Mesenchymal stem cell (in vitro differentiated cells and primary cell): ENCODE data around the gene USP50.
A peak's percentile ranks its signal among the peaks of the same experiment; 100 is the strongest.

Source experiments
- DNase-seq: peaks from one replicate; pipeline ENCODE4 v3.0.0-alpha.2; 2013
- H2AFZ ChIP-seq: one replicate; pipeline ENCODE4 v1.6.1; 2013; ENCODE audit warnings: low read depth, mild to moderate bottlenecking, control low read depth, inconsistent platforms, low read length, moderate library complexity
- H2AK5ac ChIP-seq: 2 replicates; pipeline ENCODE4 v1.6.1; 2013; ENCODE audit warnings: low read length, moderate library complexity, mild to moderate bottlenecking, inconsistent platforms; ENCODE audit not compliant: severe bottlenecking
- H2BK120ac ChIP-seq: one replicate; pipeline ENCODE4 v1.6.1; 2013; ENCODE audit warnings: low read depth, mild to moderate bottlenecking, inconsistent platforms, low read length, moderate library complexity
- H2BK12ac ChIP-seq, 2 experiments: one replicate each; pipeline ENCODE4 v1.6.1; 2013; ENCODE audit warnings: inconsistent platforms in 2 of 2, low read length in 2 of 2, mild to moderate bottlenecking in 2 of 2, moderate library complexity in 2 of 2, control low read depth in 1 of 2
- H2BK15ac ChIP-seq: one replicate; pipeline ENCODE4 v1.6.1; 2013; ENCODE audit warnings: mild to moderate bottlenecking, low read depth, inconsistent platforms; ENCODE audit not compliant: poor library complexity, severe bottlenecking
- H2BK5ac ChIP-seq: 2 replicates; pipeline ENCODE4 v1.6.1; 2013; ENCODE audit warnings: low read depth, mild to moderate bottlenecking, low read length, control low read depth, inconsistent platforms; ENCODE audit not compliant: poor library complexity, severe bottlenecking
- H3K14ac ChIP-seq, 2 experiments: one replicate each; pipeline ENCODE4 v1.6.1; 2013; ENCODE audit warnings: inconsistent platforms in 2 of 2, low read length in 2 of 2, control low read depth in 1 of 2, mild to moderate bottlenecking in 1 of 2, moderate library complexity in 1 of 2
- H3K18ac ChIP-seq, 2 experiments: one replicate each; pipeline ENCODE4 v1.6.1; 2013; ENCODE audit warnings: inconsistent platforms in 2 of 2, low read length in 2 of 2, control low read depth in 1 of 2, low read depth in 1 of 2, mild to moderate bottlenecking in 1 of 2
- H3K23ac ChIP-seq, 2 experiments: one replicate each; pipeline ENCODE4 v1.6.1; 2013; ENCODE audit warnings: inconsistent platforms in 2 of 2, low read length in 2 of 2, mild to moderate bottlenecking in 2 of 2, moderate library complexity in 2 of 2, control low read depth in 1 of 2
- H3K27ac ChIP-seq: 2 replicates; pipeline ENCODE4 v1.5.1; 2013; ENCODE audit warnings: mild to moderate bottlenecking, moderate library complexity, low read length, control low read depth, inconsistent platforms; ENCODE audit not compliant: poor library complexity, severe bottlenecking
- H3K27me3 ChIP-seq, 2 experiments: 2 replicates each; pipeline versions ENCODE4 v1.6.1 to v1.7.0; 2013; ENCODE audit warnings: low read length in 2 of 2, mild to moderate bottlenecking in 2 of 2, moderate library complexity in 2 of 2, control low read depth in 1 of 2, inconsistent platforms in 1 of 2; ENCODE audit not compliant: control insufficient read depth in 1 of 2, insufficient read depth in 1 of 2
- H3K36me3 ChIP-seq, 2 experiments: 2 replicates each; pipeline versions ENCODE4 v1.6.1 to v1.7.0; 2013; ENCODE audit warnings: low read length in 2 of 2, control low read depth in 1 of 2, inconsistent platforms in 1 of 2, low read depth in 1 of 2, mild to moderate bottlenecking in 1 of 2; ENCODE audit not compliant: insufficient read depth in 2 of 2, control insufficient read depth in 1 of 2
- H3K4ac ChIP-seq, 2 experiments: one replicate each; pipeline ENCODE4 v1.6.1; 2013; ENCODE audit warnings: inconsistent platforms in 2 of 2, low read length in 2 of 2, mild to moderate bottlenecking in 2 of 2, moderate library complexity in 2 of 2, control low read depth in 1 of 2, low read depth in 1 of 2
- H3K4me1 ChIP-seq: 2 replicates; pipeline ENCODE4 v1.6.1; 2013; ENCODE audit warnings: low read depth, low read length, control low read depth; ENCODE audit not compliant: control insufficient read depth, insufficient read depth
- H3K4me2 ChIP-seq: 2 replicates; pipeline ENCODE4 v1.6.1; 2013; ENCODE audit warnings: low read length, mild to moderate bottlenecking, inconsistent platforms; ENCODE audit not compliant: poor library complexity, severe bottlenecking
- H3K4me3 ChIP-seq, 2 experiments: 2 replicates each; pipeline versions ENCODE4 v1.5.1 to v1.7.0; 2013; ENCODE audit warnings: low read length in 2 of 2, mild to moderate bottlenecking in 2 of 2, control low read depth in 1 of 2, low read depth in 1 of 2; ENCODE audit not compliant: insufficient read depth in 1 of 2
- H3K79me1 ChIP-seq: replicated peaks from 2 replicates; pipeline ENCODE4 v1.6.1; 2013; ENCODE audit warnings: mild to moderate bottlenecking, control low read depth, low read length, inconsistent platforms; ENCODE audit not compliant: poor library complexity, severe bottlenecking
- H3K9ac ChIP-seq: 2 replicates; pipeline ENCODE4 v1.7.0; 2013; ENCODE audit warnings: mild to moderate bottlenecking, low read length, moderate library complexity
- H3K9me3 ChIP-seq: 2 replicates; pipeline ENCODE4 v1.7.0; 2013; ENCODE audit warnings: mild to moderate bottlenecking, low read length; ENCODE audit not compliant: control insufficient read depth
- H4K8ac ChIP-seq: one replicate; pipeline ENCODE4 v1.6.1; 2013; ENCODE audit warnings: inconsistent platforms, mild to moderate bottlenecking, low read length, moderate library complexity
- H4K91ac ChIP-seq: one replicate; pipeline ENCODE4 v1.6.1; 2013; ENCODE audit warnings: mild to moderate bottlenecking, low read length, inconsistent platforms
- WGBS: methylation state at CpG from one replicate; pipeline ENCODE4 v1.1.7; 2013; ENCODE audit warnings: mixed read lengths; 5-methylcytosine and 5-hydroxymethylcytosine counted together

The USP50 gene

GRCh38 chr15:50531766-50532165 lies 14.7 kb downstream of the USP50 start:
- Histone ChIP-seq H3K4me1 (no peaks in the 10 kb centered on the region), H3K4ac (no peak overlapping the region)

DNA sequence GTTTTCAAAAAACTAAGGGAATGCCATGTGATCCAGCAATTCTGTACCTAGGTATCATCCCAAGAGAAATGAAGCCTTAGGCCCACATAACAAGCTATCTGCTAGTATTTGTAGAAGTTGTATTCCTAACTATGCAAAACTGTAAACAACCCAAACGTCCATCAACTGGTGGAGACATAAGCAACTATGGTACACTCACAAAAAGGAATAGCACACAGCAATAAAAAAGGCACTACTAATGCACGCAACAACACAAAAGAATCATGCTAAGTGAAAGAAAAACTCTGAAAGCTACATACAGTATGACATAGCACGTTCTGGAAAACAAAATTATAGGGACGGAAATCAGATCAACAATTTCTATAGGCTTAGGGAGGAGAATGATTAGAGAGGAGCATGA lies 15.3 kb downstream of the USP50 start:
- Histone ChIP-seq H4K8ac (no peak overlapping the region), H2BK15ac (no peak overlapping the region)

More at GRCh38 chr15:50531766-50532165, 14.7 kb downstream of the USP50 start:
- Histone ChIP-seq H2BK12ac (no peak overlapping the region), H3K79me1 (no peaks in the 10 kb centered on the region), H3K27me3 (peaks cover 0 to 2% of the 10 kb centered on the region in 2 experiments), H2AK5ac (no peak overlapping the region), H3K9ac (no peak overlapping the region), H3K14ac (no peak overlapping the region), H3K9me3 (no peaks in the 10 kb centered on the region), H3K4me2 (no peak overlapping the region), H4K8ac (no peak overlapping the region), H2BK120ac (no peak overlapping the region), H2BK15ac (no peak overlapping the region), H3K18ac (peak overlapping the region in 1 of 2 experiments; percentile 33), H3K4me3 (no peak overlapping the region), H3K27ac (no peak overlapping the region), H3K36me3 (no peaks in the 10 kb centered on the region), H4K91ac (no peak overlapping the region), H3K23ac (no peak overlapping the region), H2AFZ (no peak overlapping the region), H2BK5ac (no peak overlapping the region)
- 81% methylated on average over 3 of the region's 4 CpGs for WGBS
- DNase-seq: peak; percentile 53

GRCh38 chr15:50523851-50524251 lies 22.6 kb downstream of the USP50 start:
- no peak overlapping the region for H2BK5ac ChIP-seq
- H2BK15ac ChIP-seq: no peak overlapping the region
- no peak overlapping the region for H3K14ac ChIP-seq
- no peaks in the 10 kb centered on the region for H3K27me3 ChIP-seq
- H3K36me3 ChIP-seq: no peaks in the 10 kb centered on the region
- H3K4ac ChIP-seq: no peak overlapping the region
- H2AK5ac ChIP-seq: no peak overlapping the region
- H4K91ac ChIP-seq: no peak overlapping the region
- no peak overlapping the region for H2BK120ac ChIP-seq
- no peak overlapping the region for H3K27ac ChIP-seq
- peak overlapping the region; percentile 24 for H3K9ac ChIP-seq
- H3K18ac ChIP-seq: no peak overlapping the region
- no peak overlapping the region for H3K4me2 ChIP-seq
- no peaks in the 10 kb centered on the region for H3K9me3 ChIP-seq
- H4K8ac ChIP-seq: no peak overlapping the region
- no peak overlapping the region for H3K23ac ChIP-seq
- H3K79me1 ChIP-seq: no peaks in the 10 kb centered on the region
- 93% methylated on average over 5 of the region's 5 CpGs for WGBS
- no peak overlapping the region for H2AFZ ChIP-seq
- H2BK12ac ChIP-seq: no peak overlapping the region
- peak overlapping the region in 1 of 2 experiments; percentile 42 for H3K4me3 ChIP-seq
- no peaks in the 10 kb centered on the region for H3K4me1 ChIP-seq
- no peak for DNase-seq

More for the DNA sequence above, 15.3 kb downstream of the USP50 start:
- no peak overlapping the region for H3K9ac ChIP-seq
- no peak overlapping the region for H3K18ac ChIP-seq
- H3K27me3 ChIP-seq: no peaks in the 10 kb centered on the region
- H2AFZ ChIP-seq: no peak overlapping the region
- no peak overlapping the region for H2BK5ac ChIP-seq
- H3K4me2 ChIP-seq: no peak overlapping the region
- no peak overlapping the region for H3K4ac ChIP-seq
- no peaks in the 10 kb centered on the region for H3K36me3 ChIP-seq
- H2AK5ac ChIP-seq: no peak overlapping the region
- no peak overlapping the region for H4K91ac ChIP-seq
- H3K27ac ChIP-seq: no peak overlapping the region
- 96% methylated on average over 3 of the region's 4 CpGs for WGBS
- no peaks in the 10 kb centered on the region for H3K4me1 ChIP-seq
- no peak overlapping the region for H2BK12ac ChIP-seq
- H2BK120ac ChIP-seq: no peak overlapping the region
- H3K14ac ChIP-seq: no peak overlapping the region
- H3K4me3 ChIP-seq: no peak overlapping the region
- no peaks in the 10 kb centered on the region for H3K9me3 ChIP-seq
- H3K79me1 ChIP-seq: no peaks in the 10 kb centered on the region
- no peak overlapping the region for H3K23ac ChIP-seq
- no peak for DNase-seq

DNA sequence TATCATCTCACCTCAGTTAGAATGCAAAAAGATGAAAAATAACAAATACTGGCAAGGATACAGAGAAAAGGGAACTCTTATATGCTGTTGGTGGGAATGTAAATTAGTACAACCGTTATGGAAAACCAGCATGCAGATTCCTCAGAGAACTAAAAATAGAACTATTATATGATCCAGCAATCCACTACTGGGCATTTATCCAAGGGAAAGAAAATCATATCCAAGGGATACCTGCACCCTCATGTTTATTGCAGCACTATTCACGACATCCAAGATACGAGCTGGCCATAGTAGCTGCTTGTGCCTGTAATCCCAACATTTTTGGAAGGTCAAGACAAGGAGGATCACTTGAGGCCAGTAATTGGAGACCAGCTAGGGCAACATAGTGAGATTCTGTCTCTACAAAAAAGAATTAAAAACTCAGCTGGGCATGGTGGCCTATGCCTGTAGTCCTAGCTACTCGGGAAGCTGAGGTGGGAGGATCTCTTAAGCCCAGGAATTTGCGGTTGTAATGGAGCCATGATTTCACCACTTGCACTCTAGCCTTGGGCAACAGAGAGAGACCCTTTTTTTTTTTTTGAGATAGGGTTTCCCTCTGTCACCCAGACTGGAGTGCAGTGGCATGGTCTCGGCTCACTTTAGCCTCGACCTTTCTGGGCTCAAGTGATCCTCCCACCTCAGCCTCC lies 26.6 kb downstream of the USP50 start:
- Histone ChIP-seq H3K23ac (no peak overlapping the region), H3K18ac (no peak overlapping the region), H3K27ac (no peak overlapping the region), H3K4ac (no peak overlapping the region), H3K9me3 (no peaks in the 10 kb centered on the region), H3K14ac (no peak overlapping the region), H2AFZ (no peak overlapping the region), H2BK12ac (no peak overlapping the region), H2AK5ac (no peak overlapping the region), H2BK5ac (no peak overlapping the region), H3K79me1 (no peaks in the 10 kb centered on the region), H4K91ac (no peak overlapping the region), H3K4me3 (no peak overlapping the region), H4K8ac (no peak overlapping the region), H3K9ac (no peak overlapping the region), H2BK15ac (no peak overlapping the region), H3K4me1 (no peaks in the 10 kb centered on the region), H3K36me3 (no peaks in the 10 kb centered on the region), H3K27me3 (no peaks in the 10 kb centered on the region), H3K4me2 (no peak overlapping the region), H2BK120ac (no peak overlapping the region)
- no peak for DNase-seq
- WGBS: 92% methylated on average over 4 of the region's 7 CpGs
